ENCODE data around the gene FAM83D.
A peak's percentile ranks its signal among the peaks of the same experiment; 100 is the strongest.

DNA sequence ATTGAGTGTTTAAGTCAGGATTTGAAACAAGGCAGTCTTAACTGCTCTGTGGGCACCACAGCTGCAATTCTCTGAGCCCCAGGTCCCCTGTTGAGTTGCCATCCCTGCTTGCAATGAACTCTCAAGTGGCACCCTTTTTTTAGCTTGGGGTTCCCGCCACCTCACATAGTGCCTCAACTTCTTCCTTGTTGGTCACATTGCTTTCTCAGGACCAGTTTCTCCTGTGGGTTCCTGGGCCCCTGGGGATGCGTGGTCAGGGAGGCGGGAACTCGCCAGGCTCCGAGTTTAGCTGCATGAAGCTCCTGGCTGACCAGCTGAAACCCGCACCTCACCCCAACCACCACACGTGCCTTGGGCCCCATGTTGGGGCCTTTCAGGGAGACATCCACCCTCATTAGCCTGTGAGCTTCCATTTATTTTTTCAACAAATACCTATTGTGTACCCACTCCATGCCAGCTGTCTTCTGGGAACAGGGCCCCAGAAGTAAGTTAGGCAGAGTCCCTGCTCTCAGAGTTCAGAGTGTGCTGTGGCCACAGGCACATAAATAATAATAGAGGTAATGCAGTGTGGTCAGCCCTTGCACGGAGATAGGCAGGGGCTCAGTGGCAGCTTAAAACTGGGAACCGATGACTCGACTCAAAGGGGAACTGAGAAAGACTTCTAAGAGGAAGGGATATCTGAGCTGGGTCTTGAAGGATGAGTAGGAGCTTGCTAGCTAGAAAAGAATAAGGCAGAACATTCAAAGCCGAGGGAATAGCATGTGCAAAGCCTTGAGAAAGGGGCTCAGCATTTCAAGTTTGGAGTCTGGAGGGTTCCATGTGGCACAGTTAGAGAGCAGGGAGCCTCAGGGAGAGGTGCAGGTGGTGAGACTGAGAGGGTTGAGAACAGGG is 33.9 kb upstream of the FAM83D start:
- TF ChIP-seq POLR2AphosphoS5 (IDR thresholded peaks at IDR 0.05), result peak in 1 of 3 donors; percentile 5
- TF ChIP-seq, protein P1, sequence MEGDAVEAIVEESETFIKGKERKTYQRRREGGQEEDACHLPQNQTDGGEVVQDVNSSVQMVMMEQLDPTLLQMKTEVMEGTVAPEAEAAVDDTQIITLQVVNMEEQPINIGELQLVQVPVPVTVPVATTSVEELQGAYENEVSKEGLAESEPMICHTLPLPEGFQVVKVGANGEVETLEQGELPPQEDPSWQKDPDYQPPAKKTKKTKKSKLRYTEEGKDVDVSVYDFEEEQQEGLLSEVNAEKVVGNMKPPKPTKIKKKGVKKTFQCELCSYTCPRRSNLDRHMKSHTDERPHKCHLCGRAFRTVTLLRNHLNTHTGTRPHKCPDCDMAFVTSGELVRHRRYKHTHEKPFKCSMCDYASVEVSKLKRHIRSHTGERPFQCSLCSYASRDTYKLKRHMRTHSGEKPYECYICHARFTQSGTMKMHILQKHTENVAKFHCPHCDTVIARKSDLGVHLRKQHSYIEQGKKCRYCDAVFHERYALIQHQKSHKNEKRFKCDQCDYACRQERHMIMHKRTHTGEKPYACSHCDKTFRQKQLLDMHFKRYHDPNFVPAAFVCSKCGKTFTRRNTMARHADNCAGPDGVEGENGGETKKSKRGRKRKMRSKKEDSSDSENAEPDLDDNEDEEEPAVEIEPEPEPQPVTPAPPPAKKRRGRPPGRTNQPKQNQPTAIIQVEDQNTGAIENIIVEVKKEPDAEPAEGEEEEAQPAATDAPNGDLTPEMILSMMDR (IDR thresholded peaks at IDR 0.05 in 8 of 11, conservative IDR thresholded peaks at IDR 0.05 in 3 of 11), result no peak
